GM23338 (cell line): Measurements from ENCODE around the gene OLFML2B. TPM values are rescaled to one million over a fixed set of nuclear protein-coding genes. Genes with fewer than 3 reads are reported as not detected.

ENCODE experiments used
- ATAC-seq: fragments of 200-7000 bp; cut with Tn5 transposase; 3 replicates; pipeline ENCODE4 v1.9.1; 2020
- DNase-seq: peaks from one replicate; pipeline ENCODE4 v3.0.0-alpha.2; 2015; ENCODE audit warnings: low spot score
- H2AFZ ChIP-seq: fragments of 200-600 bp; sonication (generic); 2 replicates; pipeline ENCODE4 v1.8.0; 2016; ENCODE audit warnings: antibody characterized with exemption, mild to moderate bottlenecking, moderate library complexity
- H3F3A ChIP-seq: fragments of 200-600 bp; sonication (generic); replicated peaks from 2 replicates; pipeline ENCODE4 v1.8.0; 2017; ENCODE audit warnings: antibody characterized with exemption, mixed run types, low read depth
- H3K27ac ChIP-seq: fragments of 200-600 bp; sonication (generic); 2 replicates; pipeline ENCODE4 v1.6.1; 2016; ENCODE audit warnings: low read depth
- H3K27me3 ChIP-seq: fragments of 200-600 bp; sonication (generic); 2 replicates; pipeline ENCODE4 v1.8.0; 2016; ENCODE audit warnings: mild to moderate bottlenecking, mixed run types, moderate library complexity; ENCODE audit not compliant: insufficient read depth
- H3K36me3 ChIP-seq: fragments of 200-600 bp; sonication (generic); 2 replicates; pipeline ENCODE4 v1.8.0; 2016; ENCODE audit warnings: mild to moderate bottlenecking; ENCODE audit not compliant: insufficient read depth
- H3K4me1 ChIP-seq: fragments of 200-600 bp; sonication (generic); 2 replicates; pipeline ENCODE4 v1.8.0; 2016; ENCODE audit warnings: mild to moderate bottlenecking, moderate library complexity; ENCODE audit not compliant: insufficient read depth
- H3K4me2 ChIP-seq: fragments of 200-600 bp; sonication (generic); 2 replicates; pipeline ENCODE4 v1.7.1; 2017; ENCODE audit warnings: mixed run types
- H3K4me3 ChIP-seq: fragments of 200-600 bp; sonication (generic); 2 replicates; pipeline ENCODE4 v1.6.1; 2016; ENCODE audit warnings: mixed run types
- H3K79me2 ChIP-seq: fragments of 200-600 bp; sonication (generic); replicated peaks from 2 replicates; pipeline ENCODE4 v1.8.0; 2017; ENCODE audit warnings: mild to moderate bottlenecking; ENCODE audit not compliant: insufficient read depth
- H3K9me2 ChIP-seq: fragments of 200-600 bp; sonication (generic); 2 replicates; pipeline ENCODE4 v1.8.0; 2017; ENCODE audit not compliant: insufficient read depth
- H4K20me1 ChIP-seq: fragments of 200-600 bp; sonication (generic); replicated peaks from 2 replicates; pipeline ENCODE4 v1.8.0; 2017; ENCODE audit warnings: mild to moderate bottlenecking; ENCODE audit not compliant: insufficient read depth
- H3K27ac Mint-ChIP-seq: 2 replicates; pipeline ENCODE4 v1.8.0; 2020; ENCODE audit warnings: inconsistent platforms, mild to moderate bottlenecking, moderate library complexity, mixed read lengths
- H3K27me3 Mint-ChIP-seq: 3 replicates; pipeline ENCODE4 v1.8.0; 2022; ENCODE audit warnings: low read depth, mild to moderate bottlenecking, moderate library complexity, mixed read lengths, inconsistent platforms; ENCODE audit not compliant: insufficient read depth, poor library complexity
- H3K36me3 Mint-ChIP-seq: 3 replicates; pipeline ENCODE4 v1.8.0; 2021; ENCODE audit warnings: low read depth, mild to moderate bottlenecking, inconsistent platforms, moderate library complexity, mixed read lengths
- H3K4me1 Mint-ChIP-seq: 3 replicates; pipeline ENCODE4 v1.8.0; 2020; ENCODE audit warnings: mild to moderate bottlenecking, inconsistent platforms, mixed read lengths
- H3K4me3 Mint-ChIP-seq: 3 replicates; pipeline ENCODE4 v1.8.0; 2021; ENCODE audit warnings: moderate library complexity, mild to moderate bottlenecking, inconsistent platforms, mixed read lengths
- H3K9me3 Mint-ChIP-seq: 3 replicates; pipeline ENCODE4 v1.8.0; 2020; ENCODE audit warnings: moderate library complexity, mild to moderate bottlenecking, inconsistent platforms, mixed read lengths
- CREB1 ChIP-seq: fragments of 250-450 bp; sonication (Bioruptor Pico); IDR thresholded peaks from 2 replicates; pipeline ENCODE4 v1.5.0; 2020; ENCODE audit warnings: low read depth, mild to moderate bottlenecking, moderate library complexity
- ETS1 ChIP-seq: IDR thresholded peaks from 2 replicates; pipeline ENCODE4 v1.6.1; 2016; ENCODE audit warnings: antibody characterized with exemption
- EZH2phosphoT487 ChIP-seq: fragments of 200-600 bp; sonication (generic); IDR thresholded peaks from one replicate; pipeline ENCODE4 v1.8.1; 2018; ENCODE audit warnings: antibody characterized with exemption; ENCODE audit not compliant: unreplicated experiment
- NANOG ChIP-seq: IDR thresholded peaks from 2 replicates; pipeline ENCODE4 v1.6.1; 2016; ENCODE audit warnings: antibody characterized with exemption, borderline replicate concordance
- POLR2AphosphoS5 ChIP-seq: IDR thresholded peaks from 2 replicates; pipeline ENCODE4 v1.6.1; 2016; ENCODE audit warnings: antibody characterized with exemption, low read depth
- STAT1 ChIP-seq: IDR thresholded peaks from one replicate; pipeline ENCODE4 v1.6.1; 2016; ENCODE audit warnings: antibody characterized with exemption; ENCODE audit not compliant: unreplicated experiment
- ZNF114 ChIP-seq: fragments of 250-450 bp; sonication (Bioruptor Pico); IDR thresholded peaks from 2 replicates; pipeline ENCODE4 v1.5.0; 2020; ENCODE audit warnings: mild to moderate bottlenecking, moderate library complexity
- ZNF331 ChIP-seq: fragments of 250-450 bp; sonication (Bioruptor Pico); IDR thresholded peaks from 2 replicates; pipeline ENCODE4 v1.5.0; 2020; ENCODE audit warnings: low read depth, mild to moderate bottlenecking, moderate library complexity
- ZNF462 ChIP-seq: fragments of 250-450 bp; sonication (Bioruptor Pico); IDR thresholded peaks from 2 replicates; pipeline ENCODE4 v1.5.0; 2020; ENCODE audit warnings: mild to moderate bottlenecking, moderate library complexity
- polyA plus RNA-seq: library from polyadenylated mRNA; unstranded; fragments of >200 nt; fragmentation: Nextera tagmentation; extraction: Ambion mirVana; gene quantifications from 2 replicates; pipeline ENCODE4 v1.2.1, GENCODE V29; 2016
- total RNA-seq: library from RNA; depleted of rRNA; stranded (reverse); fragments of >200 nt; shearing (Covaris generic); gene quantifications from 2 replicates; pipeline ENCODE4 v1.2.3, GENCODE V29; 2014

OLFML2B gene
- total and polyA plus RNA-seq, 2 experiments from 2014 or later = 2.9 to 4.3 TPM

GRCh38 chr1:162021124-162021523 is 2.5 kb downstream of the OLFML2B start (continued):
- TF ChIP-seq ZNF462 (CRISPR knock-in tag) = no peak

GRCh38 chr1:162020150-162020549 is 3.5 kb downstream of the OLFML2B start:
- no peak overlapping the region for H2AFZ ChIP-seq
- TF ChIP-seq EZH2phosphoT487 (no peak), NANOG (no peak), ZNF462 (CRISPR knock-in tag) (no peak), POLR2AphosphoS5 (no peak), ZNF331 (CRISPR knock-in tag) (no peak), STAT1 (no peak), CREB1 (no peak), ETS1 (no peak), ZNF114 (no peak)

More at GRCh38 chr1:162020150-162020549, 3.5 kb downstream of the OLFML2B start:
- Histone ChIP-seq H3K27ac (no peak overlapping the region), H3K9me2 (no peaks in the 10 kb centered on the region), H3K79me2 (no peaks in the 10 kb centered on the region), H3K27me3 (peaks cover 30% of the 10 kb centered on the region), H3F3A (0 out of 2 replicates have a peak, but pooled peaks cover 9% of the 10 kb centered on the region), H3K36me3 (no peaks in the 10 kb centered on the region), H3K4me2 (no peak overlapping the region), H4K20me1 (no peaks in the 10 kb centered on the region), H3K4me1 (peaks cover 24% of the 10 kb centered on the region), H3K4me3 (no peak overlapping the region)
- ATAC-seq = no peak
- Mint-ChIP-seq H3K4me1 (peaks cover 32% of the 10 kb centered on the region), H3K36me3 (no peaks in the 10 kb centered on the region; the same call in 1 of the 3 replicates), H3K4me3 (no peak overlapping the region), H3K9me3 (no peaks in the 10 kb centered on the region), H3K27me3 (peaks cover 37% of the 10 kb centered on the region), H3K27ac (no peak overlapping the region)
- no peak for DNase-seq
